OCI-M2 (cell line): ENCODE results near the gene FABP6.
"Not testable (repeated sequence)": the region's sequence is repeated elsewhere in the genome, so short reads cannot be mapped to it uniquely, and the experiment has no call there.

ENCODE experiments used
- DNase-seq: peaks from one replicate; lab custom pipeline; 2025; ENCODE audit not compliant: unreplicated experiment; lab: John Stamatoyannopoulos, UW

The FABP6 gene

DNA sequence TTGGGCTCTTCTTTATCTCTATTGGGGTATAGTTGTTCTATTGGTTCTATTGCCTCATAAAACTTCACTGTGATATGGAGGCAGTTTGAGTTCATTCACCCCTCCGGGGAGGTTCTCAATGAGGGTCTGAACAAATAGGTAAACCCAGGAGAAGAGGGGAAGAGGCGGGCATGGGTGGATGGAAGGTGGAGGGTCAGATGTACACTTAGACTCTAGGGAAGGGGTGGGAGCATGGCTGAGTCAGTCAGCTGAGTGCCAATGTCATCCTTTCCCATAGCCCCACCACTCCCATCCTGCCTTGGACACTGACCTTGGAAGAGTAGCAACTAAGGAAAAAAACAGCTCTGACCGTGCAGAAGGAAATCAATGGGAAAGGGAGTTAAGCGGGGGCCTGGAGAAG, 9.9 kb upstream of the FABP6 start:
- no peak for DNase-seq

DNA sequence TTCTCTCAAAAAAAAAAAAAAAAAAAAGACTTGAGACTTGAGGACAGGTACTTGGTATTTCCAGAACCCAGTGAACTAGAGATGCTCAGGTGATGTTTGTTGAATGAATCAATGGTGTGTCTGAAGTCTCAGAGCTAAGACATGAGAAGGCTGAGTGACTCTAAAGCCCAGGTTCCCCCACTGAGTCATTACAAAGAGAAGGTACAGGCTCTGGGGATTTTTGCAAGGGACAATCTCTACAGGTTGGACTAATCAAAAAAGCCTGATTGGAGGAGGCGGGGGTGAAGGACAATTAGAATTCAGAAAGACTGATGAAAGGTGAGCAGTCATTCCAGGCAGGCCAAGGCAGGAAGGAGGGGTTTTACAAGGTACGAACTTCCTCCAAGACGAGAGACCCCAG, 8.2 kb upstream of the FABP6 start:
- no peak for DNase-seq

DNA sequence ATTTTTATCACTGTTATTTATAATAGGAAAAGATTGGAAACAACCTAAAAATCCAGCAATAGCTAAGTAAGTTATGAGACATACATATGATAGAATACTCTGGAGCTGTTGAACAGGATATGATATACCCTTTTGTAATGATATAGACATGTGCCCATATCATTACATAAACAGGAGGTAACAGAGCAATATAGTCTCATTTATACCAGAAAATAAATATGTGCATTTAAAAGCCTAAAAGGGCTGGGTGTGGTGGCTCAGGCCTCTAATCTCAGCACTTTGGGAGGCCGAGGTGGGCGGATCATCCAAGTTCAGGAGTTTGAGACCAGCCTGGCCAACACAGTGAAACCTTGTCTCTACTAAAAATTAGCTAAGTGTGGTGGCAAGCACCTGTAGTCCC, 2.3 kb upstream of the FABP6 start:
- no peak for DNase-seq

DNA sequence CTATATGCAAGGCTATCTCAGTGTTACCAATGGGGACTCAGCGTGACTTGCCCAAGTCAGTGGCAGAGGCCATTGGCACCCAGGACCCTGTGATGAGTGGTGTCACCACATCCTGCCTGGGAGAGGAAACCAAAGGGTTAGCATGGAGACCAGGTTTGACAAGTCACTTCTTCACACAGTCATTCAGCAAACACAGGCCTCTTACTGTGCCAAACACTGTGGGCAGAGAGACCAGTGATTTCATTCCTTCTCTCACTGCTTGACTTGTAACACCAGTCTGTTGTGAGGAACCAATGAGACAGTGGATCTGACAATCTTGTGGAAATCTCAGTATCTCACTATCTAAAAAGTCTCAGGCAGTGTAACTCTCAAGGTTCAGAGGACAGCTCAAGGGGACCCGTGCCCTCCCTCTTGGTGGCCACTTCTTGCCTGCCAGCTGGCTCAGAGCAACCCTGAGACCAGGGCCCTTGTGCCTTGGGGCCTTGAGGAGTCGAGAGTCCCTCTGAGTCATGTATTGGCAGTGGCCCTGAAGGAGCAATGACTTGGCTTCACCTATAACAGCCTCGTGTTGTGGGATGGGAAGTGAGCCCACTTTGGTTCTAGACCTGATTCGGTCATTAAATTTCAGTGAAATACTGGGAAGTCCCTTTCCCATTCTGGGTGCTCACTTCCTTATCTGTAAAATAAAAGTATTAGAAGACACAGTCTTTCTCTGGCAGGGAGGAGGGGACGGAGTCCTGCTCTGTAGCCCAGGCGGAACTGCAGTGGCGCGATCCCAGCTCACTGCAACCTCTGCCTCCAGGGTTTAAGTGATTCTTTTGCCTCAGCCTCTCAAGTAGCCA, 1.6 kb downstream of the FABP6 start:
- DNase-seq: no peak

DNA sequence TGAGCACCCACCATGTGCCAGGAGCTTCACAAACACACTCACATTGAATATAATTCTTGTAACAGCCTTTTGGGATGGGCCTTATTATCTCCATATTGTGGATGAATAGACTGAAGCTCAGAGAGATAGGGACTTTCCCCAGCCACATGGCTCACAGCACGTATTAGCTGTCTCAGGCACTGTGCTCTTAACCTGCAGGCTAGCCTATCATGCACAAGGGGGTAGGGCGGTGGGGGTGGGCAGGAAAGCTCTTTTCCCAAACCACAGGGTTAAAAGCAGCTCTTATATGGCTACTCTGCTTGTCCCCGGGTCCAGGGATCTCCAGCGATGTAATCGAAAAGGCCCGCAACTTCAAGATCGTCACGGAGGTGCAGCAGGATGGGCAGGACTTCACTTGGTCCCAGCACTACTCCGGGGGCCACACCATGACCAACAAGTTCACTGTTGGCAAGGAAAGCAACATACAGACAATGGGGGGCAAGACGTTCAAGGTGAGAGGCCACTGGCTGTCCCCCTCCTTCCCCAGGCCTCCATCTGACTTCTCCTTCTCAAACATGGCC, 2.6 kb downstream of the FABP6 start:
- DNase-seq: no peak

DNA sequence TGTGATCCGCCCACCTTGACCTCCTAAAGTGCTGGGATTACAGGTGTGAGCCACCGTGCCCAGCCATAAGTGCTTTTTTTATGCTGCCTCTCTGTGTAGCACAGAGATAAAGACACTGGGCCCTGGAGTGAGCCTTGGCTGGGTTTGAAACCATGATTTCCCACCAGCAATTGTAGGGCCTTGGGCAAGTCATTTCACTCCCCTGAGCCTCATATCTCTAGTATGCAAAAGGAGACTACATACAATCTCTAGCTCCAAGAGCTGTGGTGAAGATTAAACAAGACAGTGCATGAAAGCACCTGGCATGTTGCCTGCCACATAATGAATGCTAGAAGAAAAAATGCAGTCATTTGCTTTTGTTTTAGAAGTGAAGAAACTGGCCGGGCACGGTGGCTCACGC, 3.9 kb downstream of the FABP6 start:
- no peak for DNase-seq

DNA sequence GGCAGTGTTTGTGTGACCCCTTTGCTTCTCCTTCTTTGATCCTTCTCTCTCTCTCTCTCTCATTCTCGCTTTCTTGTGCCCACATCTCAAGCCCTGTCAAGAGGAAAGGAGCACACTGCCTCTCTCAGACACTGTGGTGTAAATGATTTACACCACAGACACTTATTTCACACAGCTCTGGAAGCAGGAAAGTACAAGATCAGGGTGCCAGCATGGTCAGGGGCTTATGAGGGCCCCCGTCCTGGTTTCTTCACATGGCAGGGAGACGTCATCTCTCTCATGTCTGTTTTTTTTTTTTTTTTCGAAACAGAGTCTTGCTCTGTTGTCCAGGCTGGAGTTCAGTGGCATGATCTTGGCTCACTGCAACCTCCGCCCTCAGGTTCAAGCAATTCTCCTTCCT, 6.4 kb downstream of the FABP6 start:
- DNase-seq: no peak

DNA sequence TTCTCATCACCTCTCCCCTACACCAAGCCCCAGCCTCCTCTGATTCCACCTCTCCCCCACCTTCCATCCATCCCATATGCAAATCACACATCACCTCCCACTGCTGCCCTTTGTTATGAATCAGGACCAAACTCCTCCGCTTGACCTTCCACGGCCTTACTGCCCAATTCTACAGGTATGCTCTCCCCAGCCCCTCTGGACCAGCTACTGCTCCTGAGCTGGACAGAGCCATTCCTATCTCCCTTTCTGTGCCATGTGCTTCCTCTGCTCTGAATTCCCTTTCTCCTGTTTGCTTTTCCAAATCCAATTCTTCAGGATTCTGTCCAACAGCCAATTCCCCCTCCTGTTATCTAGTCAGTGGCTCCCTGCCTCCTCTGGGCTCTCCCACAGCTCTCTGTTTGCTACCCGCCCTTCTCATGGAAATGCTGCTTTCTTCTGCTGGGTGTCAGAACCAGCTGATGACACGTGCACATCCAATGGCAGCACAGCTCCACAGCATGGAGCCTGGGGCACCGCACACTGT, 8.3 kb downstream of the FABP6 start:
- no peak for DNase-seq

DNA sequence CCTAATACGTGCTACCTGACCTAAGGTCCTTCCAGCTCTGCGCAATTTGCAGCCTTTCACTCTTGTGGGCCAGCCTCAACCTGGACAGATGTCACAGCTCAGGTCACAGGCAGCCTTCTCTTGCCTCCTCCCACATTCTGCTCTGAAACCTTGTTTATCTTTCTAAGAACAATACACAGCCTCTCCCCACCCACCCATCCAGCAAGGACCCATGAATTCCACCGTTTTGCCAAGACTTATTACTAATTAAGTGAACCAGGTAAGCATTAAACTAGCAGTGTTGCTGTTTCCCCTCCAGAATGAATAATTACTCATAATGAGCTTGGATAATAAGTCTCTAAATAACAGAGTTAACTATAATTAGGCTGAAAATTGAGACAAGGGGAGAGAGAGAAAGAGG, 11.0 kb downstream of the FABP6 start:
- DNase-seq: no peak

DNA sequence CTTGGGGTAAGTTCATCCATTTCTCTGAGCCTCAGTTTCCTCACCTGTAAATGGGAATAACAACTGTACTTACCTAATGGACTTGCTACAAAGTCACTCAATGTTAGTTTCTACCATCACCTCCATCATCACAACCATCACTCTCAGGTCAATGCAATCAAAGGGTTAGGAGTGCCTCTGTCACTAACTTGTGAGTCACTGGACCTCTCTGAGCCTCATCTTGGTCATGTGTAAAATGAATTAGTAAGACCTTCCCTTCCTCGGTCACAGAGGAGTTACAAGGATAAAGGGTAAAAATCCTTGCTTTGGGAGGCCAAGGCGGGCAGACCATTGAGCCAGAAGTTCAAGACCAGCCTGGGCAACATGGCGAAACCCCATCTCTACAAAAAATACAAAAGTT, 12.8 kb downstream of the FABP6 start:
- DNase-seq: no peak

DNA sequence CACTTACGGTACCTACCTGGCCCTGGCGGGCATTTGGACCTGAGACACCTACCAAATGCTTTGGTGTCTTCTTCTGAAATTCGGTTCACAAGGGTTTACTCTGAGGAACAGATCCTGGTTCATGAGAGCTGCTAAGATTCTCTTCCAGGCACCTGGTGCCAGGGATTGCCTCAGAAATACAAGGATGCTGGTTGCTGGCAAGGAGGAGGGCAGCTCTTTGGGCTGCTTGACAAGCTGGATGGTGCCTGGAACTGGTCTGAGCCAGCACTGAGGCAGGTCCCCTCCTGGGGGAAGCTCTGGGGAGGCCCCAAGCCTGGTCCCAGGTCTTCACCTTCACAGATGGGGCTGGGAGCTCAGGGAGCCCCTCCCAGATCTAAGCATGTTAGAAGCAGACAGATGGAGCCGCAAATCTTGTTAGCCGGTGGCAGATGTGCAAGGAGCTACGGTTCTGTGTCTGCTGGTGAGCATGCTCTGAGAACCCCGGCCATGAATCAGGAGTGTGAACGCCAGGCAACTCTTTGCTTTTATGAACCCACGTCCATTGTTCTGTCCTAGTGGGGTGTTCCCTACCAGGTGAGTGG, 16.3 kb downstream of the FABP6 start:
- DNase-seq: no peak

DNA sequence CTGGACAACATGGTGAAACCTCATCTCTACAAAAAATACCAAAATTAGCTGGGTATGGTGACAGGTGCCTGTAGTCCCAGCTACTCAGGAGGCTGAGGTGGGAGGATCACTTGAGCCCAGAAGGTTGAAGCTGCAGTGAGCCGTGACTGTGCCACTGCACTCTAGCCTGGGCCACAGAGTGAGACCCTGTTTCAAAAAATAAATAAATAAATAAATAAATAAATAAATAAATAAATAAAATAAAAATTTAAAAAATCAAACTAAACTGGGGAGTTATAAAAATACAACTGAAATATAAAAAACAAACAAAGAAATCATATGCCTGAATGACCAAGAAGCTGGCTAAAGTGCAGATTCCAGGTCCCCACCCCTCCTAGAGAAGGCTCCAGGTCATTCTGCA, 20.3 kb downstream of the FABP6 start:
- not testable (repeated sequence) for DNase-seq

DNA sequence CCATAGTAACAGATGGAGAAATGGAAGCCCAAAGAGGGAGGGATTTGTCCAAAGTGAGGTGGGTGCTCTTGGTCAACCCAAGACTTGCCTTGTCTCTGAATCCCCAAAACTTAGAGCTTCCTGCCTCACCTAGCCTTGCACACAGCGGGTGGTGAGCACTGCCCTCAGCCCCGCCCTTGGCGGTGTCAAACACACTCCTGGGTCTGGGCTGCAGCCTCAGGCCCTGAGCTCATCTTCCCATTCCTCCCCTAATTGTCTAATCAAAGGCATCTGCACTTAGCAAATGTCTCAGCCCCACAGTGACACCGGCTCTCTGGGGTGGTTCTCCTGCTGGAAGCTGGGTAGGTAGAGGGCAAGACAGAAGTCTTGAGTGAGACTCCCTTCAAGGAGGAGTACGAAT, 20.9 kb downstream of the FABP6 start:
- no peak for DNase-seq

DNA sequence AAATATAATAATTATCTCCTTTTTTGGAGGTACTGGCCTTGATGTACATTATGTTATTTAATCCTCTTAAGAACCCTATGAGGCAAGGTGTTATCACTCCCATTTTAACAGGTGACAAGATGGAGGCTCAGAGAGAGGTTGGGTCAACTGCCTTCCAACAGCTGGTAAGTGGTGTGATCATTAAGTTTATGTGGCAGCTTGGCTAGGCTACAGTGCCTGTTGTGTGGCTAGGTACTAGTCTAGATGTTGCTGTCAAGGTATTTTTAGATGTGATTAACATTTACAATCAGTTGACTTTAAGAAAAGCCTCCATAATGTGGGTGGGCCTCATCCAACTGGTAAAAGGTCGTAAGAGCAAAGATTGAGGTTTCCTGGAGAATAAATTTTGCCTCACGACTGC, 21.5 kb downstream of the FABP6 start:
- DNase-seq: no peak

DNA sequence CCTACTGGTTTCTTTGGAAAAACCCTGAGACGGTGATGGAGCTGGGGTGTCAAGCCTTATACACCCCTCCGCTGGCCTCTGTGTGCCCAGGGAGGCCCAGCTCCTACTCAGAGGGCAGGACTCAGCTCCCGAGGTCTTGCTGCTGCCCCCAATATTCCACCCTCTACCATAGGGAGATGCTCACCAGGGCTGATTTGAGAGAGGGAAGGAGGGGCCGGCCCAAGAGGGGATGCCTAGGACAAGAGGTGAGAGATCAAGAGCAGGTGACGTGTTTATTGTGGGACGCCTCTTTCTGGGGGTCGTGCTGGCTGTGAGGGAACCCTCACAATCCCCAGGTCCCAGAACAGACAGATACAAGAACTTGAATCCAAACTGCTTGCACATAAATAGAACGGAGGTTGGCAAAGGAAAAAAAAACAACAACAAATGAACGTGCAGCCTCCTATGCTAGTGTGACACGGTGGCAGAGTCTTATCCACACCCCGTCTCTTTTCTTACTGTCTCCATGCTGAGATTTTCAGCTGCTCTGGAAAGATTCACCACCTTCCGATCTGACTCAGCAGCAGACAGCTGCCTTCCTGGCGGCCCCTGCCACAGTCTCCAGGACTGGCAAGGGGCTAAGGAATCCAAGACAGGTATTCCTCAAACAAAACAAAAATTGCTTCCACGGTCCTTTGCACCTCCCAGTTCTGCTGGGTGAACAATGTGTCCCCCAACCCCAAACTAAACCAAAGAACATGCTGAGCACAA, 22.3 kb downstream of the FABP6 start:
- DNase-seq: no peak

DNA sequence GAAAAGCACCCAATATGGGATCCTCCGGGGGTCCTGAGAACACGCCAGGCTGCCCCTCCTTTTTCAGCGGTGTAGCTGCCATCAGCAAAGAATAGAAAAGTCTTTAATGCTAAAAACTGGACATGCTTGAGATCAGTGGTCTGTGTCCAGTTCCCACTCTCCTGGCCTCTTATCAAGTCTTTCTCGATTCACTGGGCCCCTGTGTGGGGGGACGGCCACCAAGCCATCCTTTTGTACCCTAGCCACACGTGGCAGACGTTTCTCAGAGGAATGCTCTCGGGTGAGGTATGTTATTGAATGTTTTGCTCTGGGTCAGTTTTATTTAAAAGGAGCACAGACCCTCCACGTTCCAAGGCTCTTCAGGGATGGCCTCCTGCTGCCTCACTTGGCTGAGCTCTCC, 23.6 kb downstream of the FABP6 start:
- DNase-seq: no peak

DNA sequence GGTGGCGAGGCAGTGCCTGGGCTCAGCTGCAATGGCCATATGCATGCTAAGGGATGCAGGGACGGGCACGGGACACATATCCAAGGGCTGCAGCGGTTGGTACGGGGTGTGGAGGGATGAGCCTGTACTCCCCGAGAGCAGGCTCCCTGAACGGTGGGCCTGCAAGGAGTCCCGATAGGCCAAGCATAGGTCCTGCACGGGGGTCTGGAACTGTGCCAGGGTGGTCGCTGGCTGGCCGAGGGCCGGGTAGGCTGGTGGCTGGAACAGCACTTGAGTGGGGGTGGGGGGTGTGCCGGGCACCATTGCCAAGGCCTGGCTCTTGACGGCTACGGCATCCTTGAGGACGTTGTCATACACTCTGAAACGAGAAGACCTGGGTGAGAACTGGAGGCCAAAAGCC, 24.1 kb downstream of the FABP6 start:
- DNase-seq: no peak

DNA sequence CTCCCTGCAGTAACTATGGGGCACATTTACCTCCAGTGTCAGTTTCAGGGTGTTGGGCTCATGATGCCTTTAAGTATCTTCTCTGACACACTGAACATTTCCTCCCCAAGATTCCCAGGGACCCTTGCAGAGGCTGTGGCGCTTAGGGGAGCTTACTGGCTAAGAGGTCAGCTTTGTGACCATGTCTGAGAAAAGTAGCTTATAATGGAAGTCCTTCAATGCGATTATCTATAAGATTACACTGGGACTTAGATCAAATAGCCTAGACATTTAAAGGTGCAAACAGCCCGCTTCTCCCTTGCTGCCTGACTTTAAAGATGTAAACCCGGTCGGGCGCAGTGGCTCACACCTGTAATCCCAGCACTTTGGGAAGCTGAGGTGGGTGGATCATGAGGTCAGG, 25.4 kb downstream of the FABP6 start:
- DNase-seq: no peak

DNA sequence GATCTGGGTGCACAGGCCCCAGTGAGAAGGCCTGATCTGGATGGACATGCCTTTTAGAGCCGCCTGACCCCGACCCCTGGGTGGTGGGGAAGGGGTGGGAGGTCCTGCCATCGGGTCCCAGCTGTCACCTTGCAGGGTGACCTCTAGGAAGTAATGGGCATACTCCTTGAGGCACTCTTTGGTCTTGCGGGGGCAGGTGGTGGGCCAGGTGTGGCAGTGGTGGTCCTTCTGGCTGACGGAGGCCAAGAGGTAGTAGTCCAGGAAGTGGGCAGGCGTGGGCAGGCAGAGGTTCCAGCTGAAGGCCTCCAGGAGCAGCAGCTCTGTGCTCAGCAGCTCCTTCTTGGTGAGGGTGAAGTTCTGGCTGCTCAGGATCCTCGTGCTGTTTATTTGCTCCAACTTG, 30.0 kb downstream of the FABP6 start:
- DNase-seq: no peak

DNA sequence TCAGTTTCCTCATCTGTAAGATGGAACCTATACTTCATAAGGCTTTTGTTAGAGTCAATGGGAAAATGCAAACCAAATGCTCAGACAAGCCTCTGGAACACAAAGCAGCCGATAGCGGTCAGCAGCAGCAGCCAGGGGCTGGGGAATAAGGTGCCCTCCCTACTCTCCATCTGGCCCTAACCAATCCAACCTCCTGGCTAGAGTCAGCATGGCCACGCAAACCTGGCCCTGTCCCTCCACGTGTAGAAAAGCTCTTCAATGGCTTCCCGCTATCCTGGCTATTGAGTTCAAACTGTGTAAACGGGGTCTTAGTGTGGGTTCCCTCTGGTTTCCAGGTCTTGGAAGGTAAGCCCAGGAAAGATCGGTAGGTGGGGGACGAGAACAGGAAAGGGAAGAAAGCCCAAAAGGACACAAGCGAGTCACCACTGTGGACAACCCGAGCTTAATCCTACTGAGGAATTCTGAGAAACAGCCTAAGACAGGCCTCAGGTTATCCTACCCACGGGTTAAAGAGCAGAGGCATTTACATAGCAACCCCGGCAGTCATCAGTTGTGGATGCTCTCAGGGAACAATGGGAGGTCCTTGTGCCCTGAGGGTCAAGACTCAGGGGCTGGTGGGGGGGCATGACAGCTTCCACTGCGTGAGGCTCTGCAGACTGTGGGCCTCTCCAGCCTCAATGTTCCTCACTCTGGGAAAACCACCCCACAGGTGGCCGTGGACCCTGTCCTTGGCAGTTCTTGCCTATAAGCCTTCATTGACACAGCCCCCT, 30.9 kb downstream of the FABP6 start:
- no peak for DNase-seq
